Left renal pelvis (tissue), 4 donors: ENCODE results near the gene STAP1. TPM values are rescaled to one million over a fixed set of nuclear protein-coding genes. Genes with fewer than 3 reads are reported as not detected.
"Not testable (repeated sequence)": the region's sequence is repeated elsewhere in the genome, so short reads cannot be mapped to it uniquely, and the experiment has no call there.

ENCODE experiments used
- DNase-seq, 4 donors: peaks; one replicate each; pipeline ENCODE4 v3.0.0-alpha.2; 2013; ENCODE audit warnings: low read depth in 4 of 4, low spot score in 3 of 4
- polyA plus RNA-seq, 4 donors: library from polyadenylated mRNA; unstranded; fragments of 120-200 nt; gene quantifications; one replicate each; pipeline ENCODE4 v1.2.1, GENCODE V29; 2013; ENCODE audit not compliant: insufficient read length in 4 of 4

The STAP1 gene
- polyA plus RNA-seq, 4 donors, result 0.14 to 0.32 (median 0.26) TPM; not detected in 1

DNA sequence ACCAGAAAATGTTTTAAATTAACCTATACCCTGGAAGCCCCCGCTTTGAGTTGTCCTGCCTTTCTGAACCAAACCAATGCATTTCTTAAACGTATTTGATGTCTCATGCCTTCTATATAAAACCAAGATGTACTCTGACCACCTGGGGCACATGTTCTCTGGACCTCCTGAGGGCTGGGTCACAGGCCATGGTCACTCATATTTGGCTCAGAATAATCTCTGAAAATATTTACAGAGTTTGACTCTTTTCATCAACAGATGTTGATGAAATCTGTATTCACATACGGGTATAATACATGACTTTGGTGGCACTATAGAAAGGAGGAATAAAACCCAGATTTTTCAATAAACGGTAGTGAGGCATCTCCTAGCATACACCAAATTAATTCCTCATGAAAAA is 55.7 kb downstream of the STAP1 start:
- DNase-seq, result no peak

DNA sequence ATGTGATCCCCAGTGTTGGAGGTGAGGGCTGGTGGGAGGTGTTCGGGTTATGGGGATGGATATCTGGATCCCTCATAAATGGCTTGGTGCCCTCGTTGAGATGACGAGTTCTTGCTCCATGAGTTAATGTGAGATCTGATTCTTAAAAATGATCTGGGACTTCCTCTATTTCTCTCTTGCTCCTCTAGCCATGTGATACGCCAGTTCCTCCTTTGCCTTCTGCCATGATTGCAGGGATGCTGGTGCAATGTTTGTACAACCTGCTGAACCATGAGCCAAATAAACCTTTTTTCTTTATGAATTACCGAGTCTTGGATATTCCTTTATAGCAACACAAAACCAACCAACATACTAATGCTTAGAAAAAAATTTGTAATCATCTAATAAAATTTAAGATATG is 56.6 kb downstream of the STAP1 start:
- no peak for DNase-seq

DNA sequence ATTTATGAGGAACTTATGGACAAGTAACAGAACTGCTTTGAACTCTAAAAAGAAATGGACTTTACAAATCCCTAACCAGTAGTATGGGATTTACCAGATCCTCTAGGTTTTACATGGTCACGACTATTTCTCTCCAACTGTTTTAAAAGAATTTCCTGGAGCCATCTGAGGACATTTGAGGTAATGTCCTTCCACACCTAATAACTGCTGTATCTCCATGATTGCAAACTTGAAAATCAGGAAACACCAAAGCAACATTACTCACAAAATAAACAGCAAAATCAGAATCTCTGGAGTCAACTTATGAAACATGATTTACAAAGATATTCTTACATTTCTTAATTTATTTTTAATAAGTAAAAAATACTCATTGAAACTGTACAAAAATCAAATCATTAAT is 58.0 kb downstream of the STAP1 start:
- no peak for DNase-seq

DNA sequence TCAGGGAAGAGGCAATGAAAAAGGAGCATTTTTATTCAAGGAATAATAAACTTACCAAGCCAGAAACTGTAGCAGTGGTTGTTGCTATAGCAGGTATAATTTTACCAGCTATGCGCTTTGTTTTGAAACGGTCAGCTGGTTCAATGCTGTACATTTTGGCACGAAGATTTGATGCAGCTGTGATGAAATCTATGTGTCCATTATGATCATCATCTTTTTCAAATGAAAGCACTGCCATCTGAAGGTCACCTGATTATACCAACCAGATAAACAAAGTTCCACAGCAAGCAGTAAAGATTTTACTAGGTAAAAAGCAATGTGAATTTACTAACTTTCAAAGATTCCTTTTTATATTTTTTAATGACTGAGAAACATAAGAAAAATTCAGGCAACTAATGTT is 66.4 kb downstream of the STAP1 start:
- no peak for DNase-seq

DNA sequence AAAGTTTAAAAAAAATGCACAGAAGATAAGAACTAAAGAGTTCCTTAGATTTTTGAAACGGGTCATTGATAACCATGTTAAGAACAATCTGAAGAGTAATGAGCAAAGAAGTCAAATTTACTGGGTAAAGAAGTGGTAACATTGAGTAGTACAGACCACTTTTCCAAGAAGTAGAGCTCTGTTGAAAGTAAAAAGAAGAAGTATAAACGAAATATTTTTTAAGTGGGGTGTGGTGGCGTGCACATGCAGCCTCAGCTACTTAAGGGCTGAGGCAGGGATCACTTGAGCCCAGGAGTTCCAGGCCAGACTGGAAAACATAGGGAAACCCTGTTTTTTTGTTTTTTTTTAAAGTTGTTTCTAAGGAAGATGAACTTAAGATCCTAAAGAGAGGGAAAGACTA is 74.0 kb downstream of the STAP1 start:
- no peak for DNase-seq

DNA sequence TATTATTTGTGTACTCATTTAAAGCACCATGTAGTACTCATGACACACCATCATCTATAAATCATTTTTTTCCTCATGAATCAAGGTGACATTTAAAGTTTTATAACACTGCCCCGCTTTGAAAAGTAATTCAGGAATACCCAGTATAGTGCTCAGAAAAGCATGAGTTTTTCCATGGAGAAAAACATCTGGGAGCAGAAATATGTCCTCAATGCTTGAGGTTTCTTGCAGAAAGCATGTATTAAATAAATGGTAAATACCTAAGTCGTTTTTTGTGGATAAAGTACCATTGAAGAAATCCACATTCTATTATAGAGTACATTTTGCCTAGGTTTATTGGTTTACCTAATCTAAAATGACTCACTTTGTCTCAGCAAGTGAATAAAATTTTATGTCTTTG is 76.2 kb downstream of the STAP1 start:
- no peak for DNase-seq

DNA sequence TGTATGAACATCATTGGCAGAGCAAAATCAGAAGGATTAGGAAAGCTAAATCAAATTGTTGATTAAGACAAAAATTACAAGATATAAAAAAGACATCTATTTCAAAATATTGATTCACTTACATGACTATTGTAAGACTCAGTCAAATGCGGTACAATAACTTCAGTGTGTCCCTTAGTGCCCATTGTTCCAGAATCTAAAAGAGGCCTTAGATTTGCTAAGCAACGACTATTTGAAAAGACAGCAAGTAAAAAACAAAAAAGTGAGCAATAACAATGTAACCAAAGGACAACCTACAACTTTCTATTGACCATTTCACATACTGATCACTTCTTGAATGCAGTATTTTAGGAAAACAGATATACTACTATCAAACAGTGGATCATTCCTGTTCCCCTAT is 76.8 kb downstream of the STAP1 start:
- no peak for DNase-seq

DNA sequence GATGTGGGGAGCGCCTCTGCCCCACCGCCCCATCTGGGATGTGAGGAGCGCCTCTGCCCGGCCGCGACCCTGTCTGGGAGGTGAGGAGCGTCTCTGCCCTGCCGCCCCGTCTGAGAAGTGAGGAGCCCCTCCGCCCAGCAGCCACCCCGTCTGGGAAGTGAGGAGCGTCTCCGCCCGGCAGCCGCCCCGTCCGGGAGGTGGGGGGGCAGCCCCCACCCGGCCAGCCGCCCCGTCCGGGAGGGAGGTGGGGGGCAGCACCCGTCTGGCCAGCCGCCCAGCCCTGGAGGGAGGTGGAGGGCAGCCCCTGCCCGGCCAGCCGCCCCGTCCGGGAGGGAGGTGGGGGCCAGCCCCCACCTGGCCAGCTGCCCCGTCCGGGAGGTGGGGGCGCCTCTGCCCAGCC is 78.5 kb downstream of the STAP1 start:
- DNase-seq, result not testable (repeated sequence)

DNA sequence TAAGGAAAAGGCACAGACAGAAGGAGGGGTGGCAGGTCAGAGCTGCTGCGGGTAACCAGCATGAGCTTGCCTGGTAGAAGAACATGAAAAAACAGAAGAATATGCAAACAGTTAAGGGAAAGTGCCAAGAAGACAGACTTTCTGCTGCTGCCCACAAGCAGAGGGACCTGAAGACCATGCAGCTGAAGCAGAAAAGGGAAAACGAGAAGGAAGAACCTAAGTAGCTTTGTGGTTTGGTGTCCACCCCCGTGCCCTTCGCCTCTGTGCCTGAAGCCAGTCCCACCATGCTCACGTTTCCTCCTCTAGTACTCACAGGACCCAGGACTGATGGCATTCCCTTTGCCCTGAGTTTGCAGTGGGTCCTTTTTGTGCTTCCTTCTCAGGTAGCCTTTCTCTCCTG is 79.6 kb downstream of the STAP1 start:
- no peak for DNase-seq

DNA sequence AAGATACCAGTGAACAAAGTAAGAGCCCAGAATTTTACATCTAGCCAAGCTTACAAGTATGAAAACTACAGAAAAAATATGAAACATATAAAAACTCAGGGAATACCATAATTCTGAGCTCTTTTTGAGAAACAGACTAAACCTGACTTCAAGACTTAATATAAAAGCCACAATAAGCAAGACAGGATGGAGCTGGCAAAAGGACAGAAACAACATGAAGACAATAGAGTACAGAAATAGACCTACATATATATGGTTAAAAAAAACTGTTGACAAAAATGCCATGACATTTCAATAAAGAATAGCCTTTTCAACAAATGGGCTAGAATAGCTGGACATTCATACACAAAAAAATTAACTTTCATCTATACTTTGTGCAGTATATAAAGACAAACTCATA is 93.0 kb downstream of the STAP1 start:
- no peak for DNase-seq

Other genes starting within 250 kb of the STAP1 start
- gene CENPC, start 13.2 kb upstream of the STAP1 start, polyA plus RNA-seq, result 10 to 100 TPM; 24.9 to 32.4 (median 28.8) TPM
- gene UBA6, start 142.4 kb downstream of the STAP1 start, polyA plus RNA-seq, result 10 to 100 TPM; 42.4 to 65.4 (median 58.7) TPM
- 1 to 10 TPM in 1 of 4 donors, under 1 TPM in 3; 0.31 to 1.0 (median 0.50) TPM for gene GNRHR, start 195.7 kb downstream of the STAP1 start, polyA plus RNA-seq